Thyroid gland (tissue), 4 donors: ENCODE data around the gene CDH16.

ENCODE experiments used
- CTCF ChIP-seq, 6 experiments: fragments of 200-600 bp in 3 of 6; fragments of 450-650 bp in 3 of 6; sonication (generic) in 3 of 6; IDR thresholded peaks; one replicate each; pipeline ENCODE4 v1.5.1; 2016 to 2019; ENCODE audit warnings: antibody characterized with exemption in 6 of 6, mild to moderate bottlenecking in 2 of 6, inconsistent platforms in 1 of 6, moderate library complexity in 1 of 6
- POLR2A ChIP-seq, 2 donors: fragments of 450-650 bp; IDR thresholded peaks; one replicate each; pipeline ENCODE4 v1.6.1; 2017; ENCODE audit warnings: antibody characterized with exemption in 2 of 2, mild to moderate bottlenecking in 2 of 2, moderate library complexity in 1 of 2

- no peak for TF ChIP-seq CTCF (IDR thresholded peaks at IDR 0.05)
- TF ChIP-seq POLR2A (IDR thresholded peaks at IDR 0.05) = no peak
Observed at GRCh38 chr16:66874079-66874775, 44.5 kb downstream of the CDH16 start.
